GM18861 (cell line): Measurements from ENCODE around the gene KY.

Source experiments
- ATAC-seq: cut with Tn5 transposase; IDR thresholded peaks from one replicate; pipeline ENCODE4 v1.9.1; 2021; ENCODE audit not compliant: unreplicated experiment

KY gene

GRCh38 chr3:134675726-134676256 lies 25.0 kb upstream of the KY start:
- no peak for ATAC-seq

GRCh38 chr3:134672571-134672970 lies 21.7 kb upstream of the KY start:
- no peak for ATAC-seq

- no peak for ATAC-seq
Observed at GRCh38 chr3:134667956-134668355, 17.1 kb upstream of the KY start.

GRCh38 chr3:134667406-134667805 lies 16.6 kb upstream of the KY start:
- ATAC-seq, result no peak

GRCh38 chr3:134666885-134667284 lies 16.1 kb upstream of the KY start:
- ATAC-seq, result no peak

- no peak for ATAC-seq
Observed at GRCh38 chr3:134666466-134666865, 15.6 kb upstream of the KY start.

- ATAC-seq, result no peak
Observed at GRCh38 chr3:134666052-134666451, 15.2 kb upstream of the KY start.

- no peak for ATAC-seq
Observed at GRCh38 chr3:134665243-134665642, 14.4 kb upstream of the KY start.

GRCh38 chr3:134663721-134664456 lies 13.1 kb upstream of the KY start:
- no peak for ATAC-seq

- no peak for ATAC-seq
Observed at GRCh38 chr3:134660046-134660441, 9.2 kb upstream of the KY start.

- no peak for ATAC-seq
Observed at GRCh38 chr3:134659391-134660045, 8.7 kb upstream of the KY start.

- no peak for ATAC-seq
Observed at GRCh38 chr3:134658555-134658954, 7.7 kb upstream of the KY start.

- ATAC-seq, result no peak
Observed at GRCh38 chr3:134656211-134656800, 5.5 kb upstream of the KY start.

GRCh38 chr3:134655706-134656105 lies 4.9 kb upstream of the KY start:
- no peak for ATAC-seq

- ATAC-seq, result no peak
Observed at GRCh38 chr3:134654031-134654430, 3.2 kb upstream of the KY start.

GRCh38 chr3:134652886-134653630 lies 2.2 kb upstream of the KY start:
- ATAC-seq, result no peak

GRCh38 chr3:134652409-134652831 lies 1.6 kb upstream of the KY start:
- no peak for ATAC-seq

- no peak for ATAC-seq
Observed at GRCh38 chr3:134651347-134652041, 672 bp upstream of the KY start.

GRCh38 chr3:134649106-134649705 lies 1.6 kb downstream of the KY start:
- ATAC-seq, result no peak
